OCI-LY3 (cell line): Measurements from ENCODE around the gene MRNIP.
A peak's percentile ranks its signal among the peaks of the same experiment; 100 is the strongest.

Experiments
- H2AFZ ChIP-seq: fragments of 200-600, 300-600 bp; shearing (Covaris generic); 2 replicates; pipeline ENCODE4 v1.6.0; 2014; ENCODE audit warnings: antibody characterized with exemption, low read depth, low read length
- H3K27ac ChIP-seq: fragments of 200-600, 300-600 bp; sonication (generic); 2 replicates; pipeline ENCODE4 v1.5.1; 2014; ENCODE audit warnings: mild to moderate bottlenecking, low read length, moderate library complexity, mixed read lengths
- H3K27me3 ChIP-seq: fragments of 200-600, 300-600 bp; sonication (generic); 2 replicates; pipeline ENCODE4 v1.6.1; 2014; ENCODE audit warnings: low read depth, low read length, mixed read lengths
- H3K36me3 ChIP-seq: fragments of 200-600, 300-600 bp; sonication (generic); replicated peaks from 2 replicates; pipeline ENCODE3; 2014; ENCODE audit warnings: low read depth, low read length, mixed read lengths
- H3K4me1 ChIP-seq: fragments of 300-600, 200-600 bp; sonication (generic); 2 replicates; pipeline ENCODE4 v1.6.1; 2014; ENCODE audit warnings: low read length, mixed read lengths
- H3K4me2 ChIP-seq: fragments of 200-600, 300-600 bp; sonication (generic); 2 replicates; pipeline ENCODE4 v1.6.1; 2014; ENCODE audit warnings: low read length, mixed read lengths
- H3K4me3 ChIP-seq: fragments of 300-600, 200-600 bp; sonication (generic); 2 replicates; pipeline ENCODE4 v1.5.1; 2014; ENCODE audit warnings: antibody characterized with exemption, mild to moderate bottlenecking, low read length, moderate library complexity
- H3K79me2 ChIP-seq: fragments of 300-600, 200-600 bp; shearing (Covaris generic); 2 replicates; pipeline ENCODE4 v1.6.1; 2014; ENCODE audit warnings: mild to moderate bottlenecking, low read length, mixed read lengths
- H3K9ac ChIP-seq: fragments of 300-600, 200-600 bp; shearing (Covaris generic); 2 replicates; pipeline ENCODE4 v1.6.0; 2014; ENCODE audit warnings: mild to moderate bottlenecking, low read length, moderate library complexity
- H3K9me3 ChIP-seq: fragments of 200-600, 300-600 bp; shearing (Covaris generic); 2 replicates; pipeline ENCODE4 v1.6.1; 2014; ENCODE audit warnings: low read length, mixed read lengths; ENCODE audit not compliant: insufficient read depth
- H4K20me1 ChIP-seq: fragments of 200-600, 300-600 bp; sonication (generic); 2 replicates; pipeline ENCODE4 v1.6.1; 2016; ENCODE audit warnings: low read length, mixed read lengths; ENCODE audit not compliant: insufficient read depth
- EZH2phosphoT487 ChIP-seq: fragments of 200-600 bp; shearing (Covaris generic); IDR thresholded peaks from 2 replicates; pipeline ENCODE4 v1.6.1; 2018; ENCODE audit warnings: antibody characterized with exemption, mixed run types, low read depth
- TF ChIP-seq, protein P1 (sequence below): fragments of 200-600, 300-600 bp; sonication (generic); IDR thresholded peaks from 2 replicates; pipeline ENCODE4 v1.5.1; 2014; ENCODE audit warnings: antibody characterized with exemption, low read length, low read depth

The MRNIP gene

GRCh38 chr5:179820127-179820482 is 38.5 kb downstream of the MRNIP start:
- H4K20me1 ChIP-seq = peaks cover 38% of the 10 kb centered on the region
- peaks cover 58% of the 10 kb centered on the region for H3K79me2 ChIP-seq
- no peaks in the 10 kb centered on the region for H3K27me3 ChIP-seq
- H3K9me3 ChIP-seq = no peaks in the 10 kb centered on the region
- peak overlapping the region; percentile 91 for H3K4me3 ChIP-seq
- H3K36me3 ChIP-seq = peaks cover 35% of the 10 kb centered on the region
- H3K27ac ChIP-seq = peak overlapping the region; percentile 87
- TF ChIP-seq, protein P1, sequence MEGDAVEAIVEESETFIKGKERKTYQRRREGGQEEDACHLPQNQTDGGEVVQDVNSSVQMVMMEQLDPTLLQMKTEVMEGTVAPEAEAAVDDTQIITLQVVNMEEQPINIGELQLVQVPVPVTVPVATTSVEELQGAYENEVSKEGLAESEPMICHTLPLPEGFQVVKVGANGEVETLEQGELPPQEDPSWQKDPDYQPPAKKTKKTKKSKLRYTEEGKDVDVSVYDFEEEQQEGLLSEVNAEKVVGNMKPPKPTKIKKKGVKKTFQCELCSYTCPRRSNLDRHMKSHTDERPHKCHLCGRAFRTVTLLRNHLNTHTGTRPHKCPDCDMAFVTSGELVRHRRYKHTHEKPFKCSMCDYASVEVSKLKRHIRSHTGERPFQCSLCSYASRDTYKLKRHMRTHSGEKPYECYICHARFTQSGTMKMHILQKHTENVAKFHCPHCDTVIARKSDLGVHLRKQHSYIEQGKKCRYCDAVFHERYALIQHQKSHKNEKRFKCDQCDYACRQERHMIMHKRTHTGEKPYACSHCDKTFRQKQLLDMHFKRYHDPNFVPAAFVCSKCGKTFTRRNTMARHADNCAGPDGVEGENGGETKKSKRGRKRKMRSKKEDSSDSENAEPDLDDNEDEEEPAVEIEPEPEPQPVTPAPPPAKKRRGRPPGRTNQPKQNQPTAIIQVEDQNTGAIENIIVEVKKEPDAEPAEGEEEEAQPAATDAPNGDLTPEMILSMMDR = no peak
- no peak for TF ChIP-seq EZH2phosphoT487
- H3K4me1 ChIP-seq = peaks cover 34% of the 10 kb centered on the region
- peak overlapping the region; percentile 93 for H3K9ac ChIP-seq
- peak overlapping the region; percentile 95 for H3K4me2 ChIP-seq
- H2AFZ ChIP-seq = no peak overlapping the region

DNA sequence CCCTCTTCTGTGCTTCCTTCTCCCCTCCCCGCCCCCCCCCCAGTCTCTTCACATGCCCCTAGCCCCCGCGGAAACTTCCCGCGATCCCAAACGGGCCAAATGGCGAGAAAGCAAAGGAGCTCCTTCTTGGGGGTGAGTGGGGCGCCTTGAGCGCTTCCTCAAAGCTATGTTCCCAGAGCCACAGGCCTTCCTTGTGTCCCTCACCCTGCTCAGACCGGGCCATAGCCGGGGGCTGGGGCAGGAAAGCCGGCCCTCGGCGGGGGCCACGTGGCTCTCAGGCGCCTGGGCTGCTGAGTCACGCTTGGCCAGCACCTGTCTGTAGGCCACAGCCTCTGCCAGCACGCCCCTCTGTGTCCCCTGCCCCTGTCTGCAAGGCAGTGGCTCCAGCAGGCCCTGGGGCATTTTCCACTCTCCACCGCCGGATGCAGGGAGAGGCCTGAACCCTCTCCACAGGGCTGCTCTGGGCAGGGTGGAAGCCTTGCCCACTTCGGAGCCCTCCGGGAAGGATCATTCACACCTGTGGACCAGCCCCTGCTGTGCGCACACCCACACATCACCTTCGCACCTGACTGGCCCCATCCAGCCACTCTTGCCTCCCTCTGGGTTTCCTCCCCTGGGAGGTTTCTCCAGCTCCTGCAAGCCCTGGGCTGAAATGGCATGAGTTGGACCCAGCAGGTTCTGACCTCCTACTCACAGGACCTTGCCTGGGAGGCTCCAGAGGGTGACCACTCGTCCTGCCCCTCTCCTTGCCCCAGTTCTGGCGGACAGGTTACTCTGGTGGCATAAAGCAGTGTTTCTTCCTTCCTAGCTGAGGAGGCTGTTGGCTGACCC is 39.1 kb downstream of the MRNIP start:
- Histone ChIP-seq H3K9ac (peak overlapping the region; percentile 93), H4K20me1 (peaks cover 32% of the 10 kb centered on the region), H3K9me3 (no peaks in the 10 kb centered on the region), H3K27ac (peak overlapping the region; percentile 87), H3K4me2 (peak overlapping the region; percentile 95), H3K4me3 (peak overlapping the region; percentile 91), H3K27me3 (no peaks in the 10 kb centered on the region), H3K4me1 (peaks cover 34% of the 10 kb centered on the region), H2AFZ (no peak overlapping the region; the same call in 1 of the 2 replicates), H3K79me2 (peaks cover 52% of the 10 kb centered on the region), H3K36me3 (peaks cover 34% of the 10 kb centered on the region)
- TF ChIP-seq, protein P1 = no peak
- no peak for TF ChIP-seq EZH2phosphoT487

DNA sequence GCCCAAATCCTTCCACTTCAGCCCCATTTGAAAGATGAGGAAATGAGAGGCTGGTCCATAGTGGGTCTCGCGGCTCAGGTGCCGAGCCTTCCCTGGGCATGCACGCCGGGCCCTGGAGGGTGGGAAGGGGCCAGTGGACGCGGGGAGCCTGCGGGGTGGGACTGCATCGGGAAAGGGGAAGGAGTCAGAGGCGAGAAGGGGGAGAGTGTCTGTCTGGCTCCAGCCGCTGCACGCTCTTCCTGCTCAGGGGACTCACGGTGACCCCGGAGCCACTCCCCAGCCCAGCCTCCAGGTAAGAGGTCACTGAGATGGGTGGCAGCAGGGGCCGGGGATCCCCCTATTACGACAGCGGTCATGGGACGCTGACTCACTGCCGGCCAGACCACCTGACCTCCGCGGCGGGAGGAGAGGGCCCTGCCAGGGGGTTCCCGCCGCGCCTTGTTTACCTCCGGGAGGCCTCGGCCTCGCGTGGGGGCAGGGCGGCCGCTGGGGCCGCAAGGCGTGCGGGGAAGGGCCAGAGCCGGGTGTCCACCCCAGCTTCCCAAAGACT is 39.8 kb downstream of the MRNIP start:
- Histone ChIP-seq H3K9me3 (no peaks in the 10 kb centered on the region), H3K27ac (peak overlapping the region; percentile 87), H3K36me3 (peaks cover 32% of the 10 kb centered on the region), H3K4me3 (peak overlapping the region; percentile 91), H3K4me2 (peak overlapping the region; percentile 95), H4K20me1 (peaks cover 25% of the 10 kb centered on the region), H3K79me2 (peaks cover 45% of the 10 kb centered on the region), H3K9ac (peak overlapping the region; percentile 93), H3K27me3 (no peaks in the 10 kb centered on the region), H3K4me1 (peaks cover 34% of the 10 kb centered on the region), H2AFZ (no peak overlapping the region)
- TF ChIP-seq EZH2phosphoT487 = no peak
- TF ChIP-seq, protein P1 = no peak
